Peyer's patch (tissue), 4 donors: ENCODE data around the gene AFDN.

ENCODE experiments used
- POLR2A ChIP-seq, 2 donors: fragments of 450-650 bp; IDR thresholded peaks; one replicate each; pipeline ENCODE4 v1.5.1; 2017; ENCODE audit warnings: antibody characterized with exemption in 2 of 2, mild to moderate bottlenecking in 2 of 2, moderate library complexity in 2 of 2
- TF ChIP-seq, protein P1 (sequence below), 6 experiments: fragments of 450-650 bp in 4 of 6; fragments of 200-600 bp in 2 of 6; sonication (generic) in 1 of 6; IDR thresholded peaks; one replicate each; pipeline ENCODE4 v1.5.1; 2017 to 2019; ENCODE audit warnings: antibody characterized with exemption in 6 of 6, mild to moderate bottlenecking in 3 of 6, moderate library complexity in 1 of 6

DNA sequence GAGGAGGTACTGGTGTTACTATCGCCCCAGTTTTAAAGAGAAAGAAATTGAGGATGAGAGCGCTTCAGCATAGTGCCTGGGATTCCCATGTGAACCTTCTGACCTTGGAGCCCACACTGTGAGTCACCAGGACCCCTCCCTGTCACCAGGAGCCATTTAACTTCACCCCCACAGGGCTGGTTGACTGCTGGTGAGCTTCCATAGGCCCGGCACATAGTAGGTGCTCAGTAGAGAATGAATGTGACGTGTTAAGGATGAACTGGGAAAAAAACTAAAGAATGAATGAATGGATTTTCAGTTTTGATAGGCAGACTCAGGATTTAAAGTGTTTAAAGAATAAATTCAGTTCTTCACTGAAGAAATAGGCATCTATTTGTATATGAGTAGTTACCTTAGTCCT lies 117.4 kb downstream of the AFDN start:
- TF ChIP-seq POLR2A (IDR thresholded peaks at IDR 0.05), result no peak
- TF ChIP-seq, protein P1, sequence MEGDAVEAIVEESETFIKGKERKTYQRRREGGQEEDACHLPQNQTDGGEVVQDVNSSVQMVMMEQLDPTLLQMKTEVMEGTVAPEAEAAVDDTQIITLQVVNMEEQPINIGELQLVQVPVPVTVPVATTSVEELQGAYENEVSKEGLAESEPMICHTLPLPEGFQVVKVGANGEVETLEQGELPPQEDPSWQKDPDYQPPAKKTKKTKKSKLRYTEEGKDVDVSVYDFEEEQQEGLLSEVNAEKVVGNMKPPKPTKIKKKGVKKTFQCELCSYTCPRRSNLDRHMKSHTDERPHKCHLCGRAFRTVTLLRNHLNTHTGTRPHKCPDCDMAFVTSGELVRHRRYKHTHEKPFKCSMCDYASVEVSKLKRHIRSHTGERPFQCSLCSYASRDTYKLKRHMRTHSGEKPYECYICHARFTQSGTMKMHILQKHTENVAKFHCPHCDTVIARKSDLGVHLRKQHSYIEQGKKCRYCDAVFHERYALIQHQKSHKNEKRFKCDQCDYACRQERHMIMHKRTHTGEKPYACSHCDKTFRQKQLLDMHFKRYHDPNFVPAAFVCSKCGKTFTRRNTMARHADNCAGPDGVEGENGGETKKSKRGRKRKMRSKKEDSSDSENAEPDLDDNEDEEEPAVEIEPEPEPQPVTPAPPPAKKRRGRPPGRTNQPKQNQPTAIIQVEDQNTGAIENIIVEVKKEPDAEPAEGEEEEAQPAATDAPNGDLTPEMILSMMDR (IDR thresholded peaks at IDR 0.05), result no peak
